GM12878 (cell line): Measurements from ENCODE around the gene IL4I1. TPM values are rescaled to one million over a fixed set of nuclear protein-coding genes. Genes with fewer than 3 reads are reported as not detected.

ENCODE experiments used
- ATAC-seq: fragments of 200-7000 bp; cut with Tn5 transposase; 3 replicates; pipeline ENCODE4 v1.9.1; 2020; ENCODE audit warnings: mild to moderate bottlenecking, moderate library complexity
- BruUV-seq: library from RNA; stranded (reverse); fragments of 400-500 nt; replicated peaks from 2 replicates; lab custom pipeline; 2021; lab: Mats Ljungman, UMichigan
- CTCF ChIA-PET: fragments of 300-600 bp; sonication (Branson Sonifier 250); formaldehyde crosslinking; extraction: SDS; loops from one replicate; lab custom pipeline; 2021; ENCODE audit warnings: inconsistent platforms; lab: Yijun Ruan, JAX
- POLR2A ChIA-PET: fragments of 350-600 bp; formaldehyde crosslinking; extraction: SDS; loops from one replicate; lab custom pipeline; 2021; ENCODE audit warnings: inconsistent platforms; lab: Charles Lee
- RAD21 ChIA-PET: fragments of 300-600 bp; sonication (Branson Sonifier 250); formaldehyde crosslinking; loops from one replicate; lab custom pipeline; 2023; ENCODE audit warnings: antibody characterized with exemption; ENCODE audit not compliant: unreplicated experiment; lab: Charles Lee
- SMC1A ChIA-PET: fragments of 300-600 bp; sonication (Branson Sonifier 250); formaldehyde crosslinking; loops from one replicate; lab custom pipeline; 2023; ENCODE audit not compliant: unreplicated experiment, uncharacterized antibody; lab: Charles Lee
- DNase-seq: peaks from one replicate; pipeline ENCODE4 v3.0.0-alpha.2; 2011; ENCODE audit warnings: low read depth, low spot score
- FAIRE-seq: peaks from 3 replicates; lab custom pipeline; 2011; peaks lifted over from hg19 to GRCh38; lab: Jason Lieb, UNC
- H2AFZ ChIP-seq: 2 replicates; pipeline ENCODE4 v1.6.0; 2011; ENCODE audit warnings: low read depth, low read length, control low read depth; ENCODE audit not compliant: control insufficient read depth
- H3K27ac ChIP-seq: 2 replicates; pipeline ENCODE4 v1.5.1; 2011; ENCODE audit warnings: control low read depth; ENCODE audit not compliant: control insufficient read depth, insufficient read depth
- H3K27me3 ChIP-seq, 2 experiments: replicated peaks in 1 of 2; 2 replicates each; pipeline versions ENCODE4 v1.6.0 to v1.6.1; 2011; ENCODE audit warnings: low read length in 1 of 2; ENCODE audit not compliant: control insufficient read depth in 2 of 2, insufficient read depth in 2 of 2
- H3K36me3 ChIP-seq, 2 experiments: 2 replicates each; pipeline ENCODE4 v1.5.1; 2011; ENCODE audit warnings: low read length in 1 of 2; ENCODE audit not compliant: control insufficient read depth in 2 of 2, insufficient read depth in 2 of 2
- H3K4me1 ChIP-seq: 2 replicates; pipeline ENCODE4 v1.6.1; 2011; ENCODE audit warnings: mild to moderate bottlenecking, low read length, moderate library complexity, mixed read lengths; ENCODE audit not compliant: control insufficient read depth, insufficient read depth
- H3K4me2 ChIP-seq: 2 replicates; pipeline ENCODE4 v1.6.0; 2011; ENCODE audit warnings: control low read depth; ENCODE audit not compliant: control insufficient read depth, insufficient read depth
- H3K4me3 ChIP-seq: fragments of 200-600 bp; sonication (generic); 2 replicates; pipeline ENCODE4 v1.5.1; 2016
- H3K79me2 ChIP-seq: 2 replicates; pipeline ENCODE4 v1.6.0; 2011; ENCODE audit warnings: low read length; ENCODE audit not compliant: control insufficient read depth, insufficient read depth
- H3K9ac ChIP-seq: 2 replicates; pipeline ENCODE4 v1.8.0; 2011; ENCODE audit warnings: low read length, control low read depth, mixed read lengths; ENCODE audit not compliant: control insufficient read depth, insufficient read depth
- H3K9me3 ChIP-seq: replicated peaks from 3 replicates; pipeline ENCODE4 v1.5.1; 2011; ENCODE audit warnings: mild to moderate bottlenecking, low read length; ENCODE audit not compliant: control insufficient read depth, insufficient read depth
- H4K20me1 ChIP-seq: 2 replicates; pipeline ENCODE4 v1.6.0; 2011; ENCODE audit not compliant: control insufficient read depth, insufficient read depth
- ETV6 ChIP-seq, 2 experiments: fragments of 450-650 bp in 1 of 2; IDR thresholded peaks in 1 of 2; conservative IDR thresholded peaks in 1 of 2; 2 replicates each; pipeline ENCODE4 v1.6.1; 2014; ENCODE audit warnings: antibody characterized with exemption in 1 of 2, borderline replicate concordance in 1 of 2, low read depth in 1 of 2, mild to moderate bottlenecking in 1 of 2, moderate library complexity in 1 of 2
- LARP7 ChIP-seq: fragments of 450-650 bp; IDR thresholded peaks from 2 replicates; pipeline ENCODE4 v1.6.1; 2017; ENCODE audit warnings: mild to moderate bottlenecking
- NFYA ChIP-seq: IDR thresholded peaks from 2 replicates; pipeline ENCODE4 v1.6.1; 2011; ENCODE audit warnings: low read depth, mild to moderate bottlenecking, low read length, improper control_type of control experiment, borderline replicate concordance
- PAX5 ChIP-seq: IDR thresholded peaks from 2 replicates; pipeline ENCODE4 v1.6.1; 2011; ENCODE audit warnings: low read depth, low read length, borderline replicate concordance
- POLR2AphosphoS2 ChIP-seq: IDR thresholded peaks from 2 replicates; pipeline ENCODE4 v1.6.1; 2011; ENCODE audit warnings: low read depth, mild to moderate bottlenecking, low read length, improper control_type of control experiment, moderate library complexity
- POLR2AphosphoS5 ChIP-seq: IDR thresholded peaks from 2 replicates; pipeline ENCODE4 v1.6.1; 2011; ENCODE audit warnings: mild to moderate bottlenecking, low read length, inconsistent platforms
- SMAD1 ChIP-seq: fragments of 450-650 bp; IDR thresholded peaks from 2 replicates; pipeline ENCODE4 v1.6.1; 2018; ENCODE audit warnings: mild to moderate bottlenecking, low read depth; ENCODE audit not compliant: partially characterized antibody
- SMAD5 ChIP-seq: IDR thresholded peaks from 2 replicates; pipeline ENCODE4 v1.6.1; 2016; ENCODE audit warnings: antibody characterized with exemption, low read depth
- YY1 ChIP-seq: IDR thresholded peaks from 2 replicates; pipeline ENCODE4 v1.6.1; 2011; ENCODE audit warnings: low read depth, mild to moderate bottlenecking, low read length
- WGBS: methylation state at CpG from one replicate; pipeline ENCODE4 v1.1.6; 2016; ENCODE audit warnings: low lambda C conversion rate; ENCODE audit not compliant: insufficient replicate concordance, insufficient coverage; ENCODE audit errors: missing lambda C conversion rate; 5-methylcytosine and 5-hydroxymethylcytosine counted together
- in situ Hi-C: fragments of 300-500 bp; cut with MboI; formaldehyde crosslinking; loops from 9 replicates; pipeline ENCODE4 v1.14.3; 2018; ENCODE audit warnings: mixed read lengths
- intact Hi-C: fragments of 100-400 bp; cut with micrococcal nuclease; formaldehyde crosslinking; loops from one replicate; pipeline ENCODE4 v1.14.2; 2022; ENCODE audit not compliant: unreplicated experiment
- polyA plus RNA-seq, 11 experiments: library from polyadenylated mRNA; depleted of rRNA in 4 of 11; unstranded in 6 of 11; stranded (reverse) in 5 of 11; fragments of >200 nt; fragmentation: Nextera tagmentation in 4 of 11; fragmentation: Illumina TruSeq in 1 of 11; extraction: Ambion mirVana in 4 of 11; extraction: Trizol in 1 of 11; gene quantifications; 1 replicate in 1 of 11; 2 replicates in 10 of 11; pipeline versions ENCODE4 v1.2.1 to v1.2.3, GENCODE V29; 2011 to 2016; ENCODE audit warnings: inconsistent platforms in 2 of 11, missing spikeins in 2 of 11, low read depth in 1 of 11
- total RNA-seq, 4 experiments: library from RNA; depleted of rRNA in 3 of 4; stranded (reverse); fragments of >200 nt in 3 of 4; fragmentation: Illumina TruSeq in 1 of 4; extraction: Trizol in 1 of 4; gene quantifications; 2 replicates each; pipeline versions ENCODE4 v1.2.1 to v1.2.3, GENCODE V29; 2013 to 2021

IL4I1 gene
- total and polyA plus RNA-seq, 10 of the 15 experiments (the other 5 are each of a cell fraction or from before 2014, with no cell fraction given) = 0.62 to 83.8 (median 42.8) TPM

DNA sequence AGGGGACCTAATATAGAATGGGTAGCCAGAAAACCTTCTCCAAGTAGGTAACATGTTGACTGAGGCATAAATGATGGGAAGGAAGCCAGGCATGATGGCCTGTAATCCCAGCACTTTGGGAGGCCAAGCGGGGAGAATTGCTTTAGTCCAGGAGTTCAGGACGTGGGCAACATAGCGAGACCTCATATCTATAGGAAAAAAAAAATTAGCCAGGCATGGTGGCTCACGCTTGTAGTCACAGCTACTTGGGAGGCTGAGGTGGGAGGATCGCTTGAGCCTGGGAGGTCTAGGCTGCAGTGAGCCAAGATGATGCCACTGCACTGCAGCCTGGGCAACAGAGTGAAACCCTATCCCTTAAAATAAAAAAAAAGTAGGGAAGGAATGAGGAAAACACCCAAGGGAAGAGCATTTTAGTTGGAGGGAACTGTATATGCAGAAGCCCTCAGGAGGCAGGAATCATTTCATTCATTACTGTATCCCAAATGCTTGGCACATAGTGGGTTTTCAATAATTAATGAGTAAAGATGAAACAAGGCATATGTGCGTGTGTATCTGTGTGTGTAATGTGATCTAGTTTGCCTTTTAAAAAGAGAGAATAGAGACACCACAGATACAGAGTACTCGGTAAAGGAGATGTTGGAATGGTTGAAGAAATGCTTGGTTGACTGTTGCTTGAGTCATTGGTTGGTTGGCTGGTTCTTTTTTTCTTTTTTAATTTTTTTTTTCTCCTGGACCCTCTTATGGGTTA lies 34.8 kb upstream of the IL4I1 start:
- Histone ChIP-seq H3K79me2 (peaks cover 53% of the 10 kb centered on the region), H3K4me2 (peak overlapping the region; percentile 49), H3K27ac (no peak overlapping the region), H3K4me1 (peaks cover 15% of the 10 kb centered on the region), H4K20me1 (no peaks in the 10 kb centered on the region), H3K4me3 (peak overlapping the region; percentile 92; the same call in 1 of the 2 replicates), H3K27me3 (no peaks in the 10 kb centered on the region), H2AFZ (no peak overlapping the region), H3K9ac (no peak overlapping the region), H3K36me3 (peaks cover 9 to 14% of the 10 kb centered on the region in 2 experiments; a peak in 3 of 4 replicates), H3K9me3 (no peaks in the 10 kb centered on the region)
- FAIRE-seq (no peak), ATAC-seq (no peak), DNase-seq (no peak)
- BruUV-seq = no TSS peak
- ChIA-PET CTCF (interaction anchor here (1.1 to 2.2 kb wide), 2 partner anchors 34 to 51 kb away, joined by 3 to 4 read pairs; partner anchors contain the start of gene IL4I1), SMC1A (no interaction called here), RAD21 (no interaction called here), POLR2A (interaction anchor here (4.7 to 5.8 kb wide), 2 partner anchors 35 to 62 kb away, joined by 30 to 113 read pairs; partner anchors contain the start of gene IL4I1)
- in situ Hi-C loops = loop anchor here (10.0 kb wide), 1 partner anchor 203 kb away; no protein-coding TSS in a partner anchor
- 86% methylated on average over 7 of the region's 7 CpGs for WGBS
- intact Hi-C loops = no loop called here
- no peak for TF ChIP-seq SMAD1
- TF ChIP-seq POLR2AphosphoS5 = peak; percentile 90
- no peak for TF ChIP-seq PAX5
- TF ChIP-seq SMAD5 = no peak
- TF ChIP-seq LARP7 = no peak
- peak; percentile 44 for TF ChIP-seq POLR2AphosphoS2
- TF ChIP-seq NFYA = no peak
- TF ChIP-seq YY1 = no peak
- TF ChIP-seq ETV6 (conservative IDR thresholded peaks at IDR 0.05 in 1 of 2, IDR thresholded peaks at IDR 0.05 in 1 of 2; ENCODE audit: borderline replicate concordance in 1 of 2, low read depth in 1 of 2) = no peak
- TF ChIP-seq, all 136 proteins: peak for 2
